Measurements from ENCODE around the gene PUM1. TPM values are rescaled to one million over a fixed set of nuclear protein-coding genes. Genes with fewer than 3 reads are reported as not detected.

PUM1 gene
- total RNA-seq, 1 experiment from 2014 or later, result 43.3 TPM

DNA sequence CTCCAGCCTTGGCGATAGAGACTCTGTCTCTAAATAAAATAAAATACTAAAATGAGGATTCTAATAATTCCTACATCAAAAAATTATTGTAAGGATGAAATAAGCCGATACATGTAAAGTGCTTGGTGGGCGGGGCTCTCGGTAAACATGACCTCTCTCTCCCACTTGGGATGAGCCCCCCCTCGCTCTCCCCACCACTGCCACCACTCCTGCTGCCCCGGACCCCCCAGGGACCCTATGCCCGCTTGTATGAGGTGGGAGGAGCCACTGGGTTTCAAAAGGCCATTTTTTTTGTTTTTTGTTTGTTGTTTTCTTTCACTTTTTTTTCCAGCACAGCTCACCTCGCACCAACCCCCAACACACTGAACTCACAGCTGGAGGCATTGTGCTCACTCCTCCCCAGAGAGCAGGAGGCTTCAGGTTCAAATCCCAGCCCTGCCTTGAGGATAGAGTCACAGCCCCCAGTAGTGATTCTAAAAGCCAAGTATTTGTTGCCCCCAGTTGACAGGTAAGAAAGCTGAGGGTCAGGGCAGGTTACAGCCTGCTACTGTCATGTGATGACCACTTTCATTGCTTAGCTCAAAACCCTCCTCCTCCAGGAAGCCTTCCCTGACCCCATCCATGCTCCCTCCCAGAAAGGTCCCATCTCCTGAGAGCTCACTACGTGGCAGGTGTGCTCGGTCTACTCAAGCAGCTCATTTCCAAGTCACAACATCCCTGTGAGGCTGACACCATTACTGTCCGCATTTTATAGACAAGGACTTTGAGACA lies 161.1 kb downstream of the PUM1 start:
- Histone ChIP-seq H3K4me2 (ENCODE audit: low read length) (no peak overlapping the region), H3K79me2 (ENCODE audit: low read length) (peaks cover 4% of the 10 kb centered on the region; the same call in 1 of the 2 replicates), H4K20me1 (ENCODE audit: low read length) (no peaks in the 10 kb centered on the region), H3K4me3 (ENCODE audit: low read length) (no peak overlapping the region), H3K27ac (ENCODE audit: low read length) (no peak overlapping the region), H3K9me2 (replicated peaks; ENCODE audit: low read length) (no peaks in the 10 kb centered on the region), H3K27me3 (ENCODE audit: low read length) (no peaks in the 10 kb centered on the region), H3K36me3 (ENCODE audit: low read depth, low read length) (no peaks in the 10 kb centered on the region), H3K4me1 (ENCODE audit: insufficient read depth, low read length) (peaks cover 16% of the 10 kb centered on the region), H3F3A (ENCODE audit: low read length, unreplicated experiment) (no peaks in the 10 kb centered on the region), H3K9me3 (ENCODE audit: low read length) (no peaks in the 10 kb centered on the region), H2AFZ (ENCODE audit: low read length) (no peak overlapping the region), H3K9ac (ENCODE audit: low read length) (no peak overlapping the region)
- TF ChIP-seq CTCF (conservative IDR thresholded peaks at IDR 0.05; ENCODE audit: low read depth, low read length) (no peak), EZH2 (IDR thresholded peaks at IDR 0.05; ENCODE audit: low read length, unreplicated experiment) (no peak), EZH2phosphoT487 (IDR thresholded peaks at IDR 0.05; ENCODE audit: borderline replicate concordance, low read length) (no peak)
- no TSS peak for BruUV-seq (replicated peaks)
- DNase-seq (no peak), ATAC-seq (no peak)
- intact Hi-C loops (cut with micrococcal nuclease), result no loop called here
- POLR2A ChIA-PET (ENCODE audit: unreplicated experiment), result no interaction called here
- CTCF ChIA-PET, result interaction anchor here (1.0 kb wide), 1 partner anchor 103 kb away, joined by 3 read pairs; no protein-coding TSS in a partner anchor

GRCh38 chr1:30903343-30904034 lies 162.0 kb downstream of the PUM1 start:
- Histone ChIP-seq H4K20me1 (ENCODE audit: low read length) (no peaks in the 10 kb centered on the region), H3K79me2 (ENCODE audit: low read length) (peaks cover 4% of the 10 kb centered on the region; the same call in 1 of the 2 replicates), H3K9ac (ENCODE audit: low read length) (no peak overlapping the region), H3K27me3 (ENCODE audit: low read length) (no peaks in the 10 kb centered on the region), H3K4me2 (ENCODE audit: low read length) (no peak overlapping the region), H3F3A (ENCODE audit: low read length, unreplicated experiment) (no peaks in the 10 kb centered on the region), H3K36me3 (ENCODE audit: low read depth, low read length) (no peaks in the 10 kb centered on the region), H3K27ac (ENCODE audit: low read length) (no peak overlapping the region), H2AFZ (ENCODE audit: low read length) (no peak overlapping the region), H3K9me3 (ENCODE audit: low read length) (no peaks in the 10 kb centered on the region), H3K4me3 (ENCODE audit: low read length) (no peak overlapping the region), H3K9me2 (replicated peaks; ENCODE audit: low read length) (no peaks in the 10 kb centered on the region), H3K4me1 (ENCODE audit: insufficient read depth, low read length) (peaks cover 11% of the 10 kb centered on the region)
- TF ChIP-seq CTCF (conservative IDR thresholded peaks at IDR 0.05; ENCODE audit: low read depth, low read length), result no peak
- TF ChIP-seq EZH2phosphoT487 (IDR thresholded peaks at IDR 0.05; ENCODE audit: borderline replicate concordance, low read length), result no peak
- no peak for TF ChIP-seq EZH2 (IDR thresholded peaks at IDR 0.05; ENCODE audit: low read length, unreplicated experiment)
- ChIA-PET CTCF (no interaction called here), POLR2A (ENCODE audit: unreplicated experiment) (no interaction called here)
- intact Hi-C loops (cut with micrococcal nuclease), result no loop called here
- ATAC-seq, result no peak
- DNase-seq, result no peak
- no TSS peak for BruUV-seq (replicated peaks)
